Omental fat pad (tissue), 4 donors: Measurements from ENCODE around the gene PMEL. TPM values are rescaled to one million over a fixed set of nuclear protein-coding genes. Genes with fewer than 3 reads are reported as not detected.

Source experiments
- ATAC-seq: fragments of 150-250 bp; one replicate; pipeline ENCODE4 v1.9.1; 2016; ENCODE audit warnings: mild to moderate bottlenecking, moderate library complexity; ENCODE audit not compliant: low FRiP score
- DNase-seq: peaks from one replicate; pipeline ENCODE4 v3.0.0-alpha.2; 2019; ENCODE audit warnings: low spot score
- total RNA-seq, 4 donors: library from RNA; depleted of rRNA; stranded (reverse); fragments of >200 nt; gene quantifications; one replicate each; pipeline ENCODE4 v1.1.0, GENCODE V29; 2016
- TF ChIP-seq, protein P1 (sequence below), 3 donors: fragments of 450-650 bp; IDR thresholded peaks; one replicate each; pipeline ENCODE4 v1.5.1; 2016 to 2017; ENCODE audit warnings: antibody characterized with exemption in 3 of 3, mild to moderate bottlenecking in 3 of 3, moderate library complexity in 2 of 3

Gene PMEL
- total RNA-seq, 4 donors from 2014 or later: 0.65 to 5.2 (median 1.2) TPM

- ATAC-seq: no peak
- TF ChIP-seq, protein P1, sequence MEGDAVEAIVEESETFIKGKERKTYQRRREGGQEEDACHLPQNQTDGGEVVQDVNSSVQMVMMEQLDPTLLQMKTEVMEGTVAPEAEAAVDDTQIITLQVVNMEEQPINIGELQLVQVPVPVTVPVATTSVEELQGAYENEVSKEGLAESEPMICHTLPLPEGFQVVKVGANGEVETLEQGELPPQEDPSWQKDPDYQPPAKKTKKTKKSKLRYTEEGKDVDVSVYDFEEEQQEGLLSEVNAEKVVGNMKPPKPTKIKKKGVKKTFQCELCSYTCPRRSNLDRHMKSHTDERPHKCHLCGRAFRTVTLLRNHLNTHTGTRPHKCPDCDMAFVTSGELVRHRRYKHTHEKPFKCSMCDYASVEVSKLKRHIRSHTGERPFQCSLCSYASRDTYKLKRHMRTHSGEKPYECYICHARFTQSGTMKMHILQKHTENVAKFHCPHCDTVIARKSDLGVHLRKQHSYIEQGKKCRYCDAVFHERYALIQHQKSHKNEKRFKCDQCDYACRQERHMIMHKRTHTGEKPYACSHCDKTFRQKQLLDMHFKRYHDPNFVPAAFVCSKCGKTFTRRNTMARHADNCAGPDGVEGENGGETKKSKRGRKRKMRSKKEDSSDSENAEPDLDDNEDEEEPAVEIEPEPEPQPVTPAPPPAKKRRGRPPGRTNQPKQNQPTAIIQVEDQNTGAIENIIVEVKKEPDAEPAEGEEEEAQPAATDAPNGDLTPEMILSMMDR (IDR thresholded peaks at IDR 0.05): no peak
- DNase-seq: no peak
Observed at GRCh38 chr12:55957106-55957859, 8.6 kb downstream of the PMEL start.

- TF ChIP-seq, protein P1 (IDR thresholded peaks at IDR 0.05): no peak
- no peak for DNase-seq
- peak; percentile 86 for ATAC-seq
Observed at GRCh38 chr12:55955800-55956508, 9.9 kb downstream of the PMEL start.

DNA sequence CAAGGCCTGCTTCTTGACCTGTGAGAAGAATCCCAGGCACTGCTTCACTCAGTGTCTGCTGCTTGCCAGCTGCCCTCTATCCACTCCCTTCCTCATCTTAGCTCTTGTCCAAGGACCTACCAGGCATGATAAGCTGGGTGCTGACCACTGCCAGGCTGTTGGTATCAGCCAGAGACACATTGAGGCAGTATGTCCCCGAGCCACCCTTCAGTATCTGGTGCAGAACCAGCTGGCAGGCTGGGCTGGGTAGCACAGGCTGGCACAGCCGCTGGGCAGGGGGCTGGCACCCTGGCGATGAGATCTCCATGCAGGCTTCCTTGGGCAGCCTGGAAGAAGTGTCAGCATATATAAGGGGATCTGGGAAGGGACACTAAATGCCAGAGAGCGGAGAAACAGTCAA lies 10.5 kb downstream of the PMEL start:
- TF ChIP-seq, protein P1 (IDR thresholded peaks at IDR 0.05): no peak
- ATAC-seq (no peak), DNase-seq (no peak)

GRCh38 chr12:55946553-55946952 lies 19.3 kb downstream of the PMEL start:
- DNase-seq: no peak
- ATAC-seq: no peak
- TF ChIP-seq, protein P1 (IDR thresholded peaks at IDR 0.05): no peak

GRCh38 chr12:55942577-55943136 lies 23.2 kb downstream of the PMEL start:
- ATAC-seq (no peak), DNase-seq (no peak)
- TF ChIP-seq, protein P1 (IDR thresholded peaks at IDR 0.05): no peak

- no peak for DNase-seq
- no peak for ATAC-seq
- TF ChIP-seq, protein P1 (IDR thresholded peaks at IDR 0.05): no peak
Observed at GRCh38 chr12:55942055-55942454, 23.8 kb downstream of the PMEL start.
